Natural killer cell (primary cell): Measurements from ENCODE around the gene IL1R2. TPM values are rescaled to one million over a fixed set of nuclear protein-coding genes. Genes with fewer than 3 reads are reported as not detected.

Experiments
- ATAC-seq, 3 donors: fragments of 150-1000 bp in 2 of 3; fragments of 200-7000 bp in 1 of 3; cut with Tn5 transposase; 1 replicate in 1 of 3; 2 replicates in 2 of 3; pipeline ENCODE4 v1.10.0; 2021; ENCODE audit warnings: mild to moderate bottlenecking in 2 of 3, moderate library complexity in 2 of 3
- DNase-seq, 2 donors: peaks; one replicate each; pipeline versions ENCODE4 v3.0.0 to v3.0.0-alpha.2; 2013 to 2021; ENCODE audit warnings: mixed read lengths in 1 of 2
- H3K27ac ChIP-seq: one replicate; pipeline ENCODE4 v1.5.1; 2013; ENCODE audit warnings: mild to moderate bottlenecking, low read length
- H3K27me3 ChIP-seq: one replicate; pipeline ENCODE4 v1.6.1; 2013; ENCODE audit warnings: low read length; ENCODE audit not compliant: control insufficient read depth, insufficient read depth
- H3K36me3 ChIP-seq: one replicate; pipeline ENCODE4 v1.6.1; 2013; ENCODE audit warnings: low read length; ENCODE audit not compliant: control insufficient read depth, insufficient read depth
- H3K4me1 ChIP-seq: one replicate; pipeline ENCODE4 v1.6.1; 2013; ENCODE audit warnings: low read length; ENCODE audit not compliant: control insufficient read depth, insufficient read depth
- H3K4me3 ChIP-seq: one replicate; pipeline ENCODE4 v1.5.1; 2013; ENCODE audit warnings: low read length
- H3K9me3 ChIP-seq: one replicate; pipeline ENCODE4 v1.6.1; 2013; ENCODE audit warnings: low read length; ENCODE audit not compliant: control insufficient read depth, insufficient read depth
- H3K27ac Mint-ChIP-seq, 2 donors: one replicate each; pipeline ENCODE4 v1.8.0; 2022; ENCODE audit warnings: mild to moderate bottlenecking in 2 of 2, mixed read lengths in 2 of 2, moderate library complexity in 1 of 2
- H3K27me3 Mint-ChIP-seq, 2 donors: one replicate each; pipeline ENCODE4 v1.8.0; 2022; ENCODE audit warnings: low read depth in 2 of 2, mixed read lengths in 2 of 2
- H3K36me3 Mint-ChIP-seq: one replicate; pipeline ENCODE4 v1.8.0; 2022; ENCODE audit warnings: mixed read lengths
- H3K4me1 Mint-ChIP-seq, 2 donors: one replicate each; pipeline ENCODE4 v1.8.0; 2022; ENCODE audit warnings: mixed read lengths in 2 of 2
- H3K4me3 Mint-ChIP-seq: one replicate; pipeline ENCODE4 v1.8.0; 2022; ENCODE audit warnings: mild to moderate bottlenecking, moderate library complexity, mixed read lengths
- H3K9me3 Mint-ChIP-seq, 2 donors: one replicate each; pipeline ENCODE4 v1.8.0; 2022; ENCODE audit warnings: mixed read lengths in 2 of 2
- CTCF ChIP-seq: fragments of 200-600 bp; IDR thresholded peaks from one replicate; pipeline ENCODE4 v1.8.0; 2022; ENCODE audit warnings: antibody characterized with exemption
- WGBS: methylation state at CpG from one replicate; pipeline ENCODE4 v1.1.7; 2013; ENCODE audit warnings: missing lambda C conversion rate; ENCODE audit not compliant: insufficient coverage; 5-methylcytosine and 5-hydroxymethylcytosine counted together
- intact Hi-C: fragments of 100-400 bp; cut with micrococcal nuclease; formaldehyde crosslinking; loops from one replicate; pipeline ENCODE4 v1.14.2; 2022
- total RNA-seq, 4 donors: library from RNA; stranded (reverse); fragments of 120-200 nt in 1 of 4; gene quantifications; one replicate each; pipeline versions ENCODE4 v1.2.3 to v1.2.4, GENCODE V29; 2013 to 2022

The IL1R2 gene
- total RNA-seq, 3 donors from 2014 or later (not counting 1 experiment from before 2014, with no cell fraction given) = 0.66 to 5.7 TPM; not detected in 1

GRCh38 chr2:101963198-101963597 lies 28.6 kb upstream of the IL1R2 start:
- no peak for TF ChIP-seq CTCF
- H3K27ac ChIP-seq = no peak overlapping the region

GRCh38 chr2:101967826-101968513 lies 23.8 kb upstream of the IL1R2 start:
- H3K4me3 ChIP-seq = no peak overlapping the region
- no peak overlapping the region for H3K27ac ChIP-seq
- peaks cover 16% of the 10 kb centered on the region for H3K9me3 ChIP-seq
- H3K36me3 Mint-ChIP-seq = peaks cover 18% of the 10 kb centered on the region
- H3K4me1 ChIP-seq = peaks cover under 1% of the 10 kb centered on the region
- H3K4me3 Mint-ChIP-seq = no peak overlapping the region
- DNase-seq (no peak), ATAC-seq (no peak)
- peaks cover 42 to 77% of the 10 kb centered on the region in 2 donors for H3K27me3 Mint-ChIP-seq
- no peak for TF ChIP-seq CTCF
- no peaks in the 10 kb centered on the region for H3K36me3 ChIP-seq
- H3K9me3 Mint-ChIP-seq = peaks cover 2 to 7% of the 10 kb centered on the region in 2 donors
- intact Hi-C loops = no loop called here
- H3K27me3 ChIP-seq = no peaks in the 10 kb centered on the region
- peaks cover 0 to under 1% of the 10 kb centered on the region in 2 donors for H3K4me1 Mint-ChIP-seq
- no peak overlapping the region for H3K27ac Mint-ChIP-seq
- WGBS = 95% methylated on average over 7 of the region's 7 CpGs

More at GRCh38 chr2:101963198-101963597, 28.6 kb upstream of the IL1R2 start:
- no peaks in the 10 kb centered on the region for H3K36me3 ChIP-seq
- DNase-seq (no peak), ATAC-seq (no peak)
- peaks cover 18 to 37% of the 10 kb centered on the region in 2 donors for H3K27me3 Mint-ChIP-seq
- 84% methylated on average over 4 of the region's 4 CpGs for WGBS
- no peaks in the 10 kb centered on the region for H3K9me3 Mint-ChIP-seq
- no peak overlapping the region for H3K4me3 Mint-ChIP-seq
- intact Hi-C loops = no loop called here
- H3K27ac Mint-ChIP-seq = no peak overlapping the region
- H3K9me3 ChIP-seq = no peaks in the 10 kb centered on the region
- H3K4me3 ChIP-seq = no peak overlapping the region
- H3K4me1 Mint-ChIP-seq = peaks cover 0 to under 1% of the 10 kb centered on the region in 2 donors
- H3K27me3 ChIP-seq = no peaks in the 10 kb centered on the region
- H3K4me1 ChIP-seq = no peaks in the 10 kb centered on the region
- H3K36me3 Mint-ChIP-seq = no peaks in the 10 kb centered on the region

GRCh38 chr2:101969723-101970122 lies 22.0 kb upstream of the IL1R2 start:
- H3K27me3 ChIP-seq = no peaks in the 10 kb centered on the region
- H3K4me3 ChIP-seq = no peak overlapping the region
- DNase-seq (no peak), ATAC-seq (no peak)
- H3K27ac Mint-ChIP-seq = no peak overlapping the region
- H3K4me3 Mint-ChIP-seq = no peak overlapping the region
- H3K9me3 Mint-ChIP-seq = peaks cover 2 to 7% of the 10 kb centered on the region in 2 donors
- no peaks in the 10 kb centered on the region for H3K36me3 ChIP-seq
- peaks cover 52 to 72% of the 10 kb centered on the region in 2 donors for H3K27me3 Mint-ChIP-seq
- WGBS = 86% methylated on average over 3 of the region's 3 CpGs
- no peak for TF ChIP-seq CTCF
- peaks cover 11% of the 10 kb centered on the region for H3K4me1 ChIP-seq
- peaks cover 24% of the 10 kb centered on the region for H3K9me3 ChIP-seq
- H3K36me3 Mint-ChIP-seq = peaks cover 18% of the 10 kb centered on the region
- no peak overlapping the region for H3K27ac ChIP-seq
- peaks cover 11% of the 10 kb centered on the region in 2 donors for H3K4me1 Mint-ChIP-seq
- intact Hi-C loops = no loop called here

- no peak overlapping the region for H3K27ac Mint-ChIP-seq
- peaks cover 11% of the 10 kb centered on the region in 2 donors for H3K4me1 Mint-ChIP-seq
- peaks cover 50 to 77% of the 10 kb centered on the region in 2 donors for H3K27me3 Mint-ChIP-seq
- peaks cover 18% of the 10 kb centered on the region for H3K36me3 Mint-ChIP-seq
- no peak for DNase-seq
- H3K4me1 ChIP-seq = peaks cover 11% of the 10 kb centered on the region
- H3K27me3 ChIP-seq = no peaks in the 10 kb centered on the region
- intact Hi-C loops = no loop called here
- TF ChIP-seq CTCF = no peak
- H3K9me3 Mint-ChIP-seq = peaks cover 2 to 7% of the 10 kb centered on the region in 2 donors
- H3K36me3 ChIP-seq = no peaks in the 10 kb centered on the region
- ATAC-seq = no peak
- H3K27ac ChIP-seq = no peak overlapping the region
- H3K9me3 ChIP-seq = peaks cover 24% of the 10 kb centered on the region
- H3K4me3 Mint-ChIP-seq = no peak overlapping the region
- WGBS = 89% methylated on average over 1 of the region's 1 CpG
- no peak overlapping the region for H3K4me3 ChIP-seq
Measured at GRCh38 chr2:101970901-101971300, 20.9 kb upstream of the IL1R2 start.
